GM21390 (cell line): ENCODE measurements around the gene CHIC2.
"Not testable (repeated sequence)": the region's sequence is repeated elsewhere in the genome, so short reads cannot be mapped to it uniquely, and the experiment has no call there.

ENCODE experiments used
- ATAC-seq: cut with Tn5 transposase; IDR thresholded peaks from one replicate; pipeline ENCODE4 v1.9.1; 2021; ENCODE audit not compliant: unreplicated experiment

Gene CHIC2

DNA sequence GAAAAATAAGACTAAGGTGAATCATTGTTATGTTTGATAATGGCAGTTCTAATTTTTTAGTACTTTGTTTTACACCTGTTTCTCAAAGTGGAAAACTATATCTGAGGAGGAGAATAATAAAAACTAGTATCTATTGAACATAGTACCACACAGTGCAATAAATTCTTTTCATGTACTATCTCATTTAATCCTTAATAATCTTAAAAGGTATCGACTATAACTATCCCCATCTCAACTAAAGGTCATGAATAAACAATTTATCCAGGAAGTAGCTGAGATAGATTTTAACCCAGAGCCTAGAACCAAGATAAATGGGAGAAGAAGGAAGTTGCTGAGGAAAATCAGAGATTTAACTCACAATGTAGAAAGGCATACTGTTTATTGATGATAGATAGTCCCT, 2.5 kb downstream of the CHIC2 start:
- ATAC-seq, result no peak

DNA sequence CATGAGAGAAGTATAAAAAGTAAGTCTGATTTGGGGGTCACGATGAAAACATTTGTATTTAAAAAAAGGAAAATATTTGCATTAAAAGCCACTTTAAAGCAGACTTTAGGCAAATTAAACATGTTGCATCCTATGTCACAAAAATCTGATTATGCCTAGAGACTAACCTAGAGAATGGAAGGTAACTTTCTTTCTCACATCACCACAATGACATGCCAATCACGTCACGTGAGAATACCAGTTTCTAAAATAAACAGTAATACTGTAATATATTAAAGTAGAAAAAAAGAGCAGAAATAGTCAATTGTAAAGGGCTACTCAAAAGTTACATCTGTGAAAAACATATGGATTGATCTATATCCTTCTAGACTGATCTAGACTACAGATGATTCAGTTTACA, 3.3 kb downstream of the CHIC2 start:
- ATAC-seq, result no peak

DNA sequence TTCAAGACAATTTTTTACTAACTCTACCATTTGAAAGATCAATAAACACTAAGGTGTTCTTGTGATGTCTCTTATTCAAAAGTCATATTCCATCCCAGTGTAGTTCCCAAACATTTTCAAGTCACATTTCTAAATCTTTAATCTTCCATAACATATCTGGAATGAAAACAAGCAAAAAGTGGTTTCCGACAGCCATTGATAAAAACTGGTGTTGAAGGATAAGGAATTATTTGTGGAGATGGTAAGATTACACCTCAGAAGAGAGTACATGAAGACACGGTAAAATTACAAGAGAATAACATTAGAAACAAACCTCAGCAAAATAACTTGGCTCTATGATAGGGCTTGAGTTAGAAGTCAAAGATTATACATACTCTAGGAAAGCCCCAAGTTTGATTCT, 4.3 kb downstream of the CHIC2 start:
- no peak for ATAC-seq

DNA sequence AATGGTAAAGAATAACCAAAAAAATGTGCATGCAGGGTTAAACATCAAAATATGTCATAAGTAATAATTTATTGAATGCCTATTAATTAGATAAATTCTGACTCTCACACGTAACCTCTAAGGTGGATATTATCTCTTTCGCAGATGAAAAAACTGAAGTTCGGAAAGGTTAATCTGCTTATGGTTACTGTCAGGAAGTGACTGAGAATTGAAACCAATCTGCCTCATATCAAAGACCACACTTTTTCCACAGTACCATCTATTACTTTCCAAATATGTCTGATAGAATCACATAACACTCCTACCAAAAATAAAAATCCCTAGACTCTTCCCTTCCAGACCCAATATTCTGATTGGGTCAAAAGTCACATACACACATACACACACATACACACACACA, 6.2 kb downstream of the CHIC2 start:
- ATAC-seq, result peak; percentile 44

DNA sequence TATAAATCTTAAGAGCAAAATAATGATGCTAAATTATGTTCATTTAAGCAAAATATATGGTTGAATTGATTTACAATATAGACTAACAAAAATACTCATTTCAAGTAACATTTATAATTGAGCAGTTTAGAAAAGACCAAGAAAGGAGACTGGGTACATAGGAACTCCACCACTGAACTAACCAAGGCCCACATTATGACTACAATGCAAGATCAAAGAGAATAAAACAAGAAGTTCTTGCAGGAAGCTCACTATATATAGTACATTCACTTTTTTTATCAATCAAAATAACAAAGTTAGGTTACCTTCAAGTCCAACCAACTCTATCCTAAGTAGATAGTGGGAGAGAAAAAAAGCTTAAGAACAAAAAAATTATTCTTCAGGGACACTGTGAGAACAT, 8.0 kb downstream of the CHIC2 start:
- no peak for ATAC-seq

DNA sequence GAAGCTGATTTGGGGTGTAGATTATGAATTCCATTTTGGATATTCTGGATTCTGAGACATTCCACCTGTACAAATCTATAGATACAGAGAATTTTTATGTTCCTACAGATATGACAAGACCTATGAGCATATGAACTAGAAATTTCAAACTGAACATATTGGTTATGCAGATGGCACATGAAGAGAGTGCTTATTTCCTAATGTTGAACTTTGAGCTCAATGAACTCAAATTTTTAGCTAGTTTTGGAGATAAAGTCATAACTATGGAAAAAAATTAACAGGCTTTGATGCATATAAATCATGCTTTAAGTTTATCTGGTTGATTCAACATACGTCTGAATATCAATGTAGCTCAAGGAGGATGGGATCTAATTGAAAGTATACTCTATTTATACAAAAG, 8.9 kb downstream of the CHIC2 start:
- ATAC-seq, result no peak

DNA sequence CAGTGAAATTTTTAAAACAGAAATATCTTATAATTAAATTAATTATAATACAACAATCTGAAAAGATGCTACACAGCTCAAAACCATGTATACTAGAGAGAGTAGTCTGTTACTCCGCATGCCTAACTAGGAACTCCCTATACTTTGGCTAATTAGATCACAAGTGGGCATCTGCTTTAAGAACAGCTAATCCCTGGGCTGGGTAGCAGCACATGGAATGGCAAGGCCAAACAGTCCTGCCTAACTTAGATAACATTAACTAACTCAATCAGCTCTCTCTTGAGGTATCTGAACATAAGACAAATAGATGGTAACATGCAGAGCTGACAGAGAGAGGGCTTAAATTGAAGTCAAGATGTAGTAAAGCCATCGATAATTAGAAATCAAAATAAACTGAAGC, 9.9 kb downstream of the CHIC2 start:
- no peak for ATAC-seq

DNA sequence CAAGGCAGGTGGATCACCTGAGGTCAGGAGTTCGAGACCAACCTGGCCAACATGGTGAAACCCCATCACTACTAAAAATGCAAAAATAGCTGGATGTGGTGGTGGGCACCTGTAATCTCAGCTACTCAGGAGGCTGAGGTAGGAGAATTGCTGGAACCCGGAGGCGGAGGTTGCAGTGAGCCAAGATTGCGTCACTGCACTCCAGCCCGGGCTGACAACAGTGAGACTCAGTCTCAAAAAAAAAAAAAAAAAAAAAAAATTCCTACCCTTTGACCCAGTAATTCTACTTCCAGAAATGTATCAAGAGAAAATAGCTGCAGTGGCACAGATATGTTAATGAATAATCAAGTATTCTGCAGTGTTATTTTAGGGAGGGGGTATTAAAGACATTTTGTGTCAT, 11.1 kb downstream of the CHIC2 start:
- ATAC-seq, result not testable (repeated sequence)

DNA sequence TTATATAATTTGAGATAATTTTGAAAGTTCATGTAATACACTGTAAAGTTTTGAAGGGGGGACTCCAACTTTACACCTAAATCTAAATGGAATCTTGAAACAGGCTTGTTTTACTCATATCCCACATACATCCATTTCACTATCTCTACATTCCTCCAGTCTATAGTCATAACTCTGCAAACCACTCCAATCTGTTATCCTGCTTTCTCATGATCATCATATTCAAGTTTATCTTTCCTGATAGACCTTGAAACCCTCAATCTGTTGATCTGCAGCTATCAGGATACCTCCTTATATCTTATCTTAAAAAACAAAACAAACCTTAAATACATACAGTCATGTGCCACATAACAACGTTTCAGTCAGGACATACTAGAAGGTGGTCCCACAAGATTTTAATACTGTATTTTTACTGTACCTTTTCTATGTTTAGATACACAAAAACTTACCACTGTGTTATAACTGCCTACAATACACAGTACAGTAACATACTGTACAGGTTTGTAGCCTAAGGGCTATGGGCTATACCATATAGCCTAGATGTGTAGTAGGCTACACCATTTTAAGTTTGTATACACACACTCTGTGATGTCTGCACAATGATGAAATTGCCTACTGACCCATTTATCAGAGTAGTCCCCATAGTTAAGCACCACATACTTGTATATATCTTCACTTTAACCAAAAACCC, 14.0 kb downstream of the CHIC2 start:
- ATAC-seq, result no peak

DNA sequence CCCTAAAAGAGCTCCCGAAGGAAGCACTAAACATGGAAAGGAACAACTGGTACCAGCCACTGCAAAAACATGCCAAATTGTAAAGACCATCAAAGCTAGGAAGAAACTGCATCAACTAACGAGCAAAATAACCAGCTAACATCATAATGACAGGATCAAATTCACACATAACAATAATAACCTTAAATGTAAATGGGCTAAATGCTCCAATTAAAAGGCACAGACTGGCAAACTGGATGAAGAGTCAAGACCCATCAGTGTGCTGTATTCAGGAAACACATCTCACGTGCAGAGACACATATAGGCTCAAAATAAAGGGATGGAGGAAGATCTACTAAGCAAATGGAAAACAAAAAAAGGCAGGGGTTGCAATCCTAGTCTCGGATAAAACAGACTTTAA, 20.8 kb downstream of the CHIC2 start:
- not testable (repeated sequence) for ATAC-seq

DNA sequence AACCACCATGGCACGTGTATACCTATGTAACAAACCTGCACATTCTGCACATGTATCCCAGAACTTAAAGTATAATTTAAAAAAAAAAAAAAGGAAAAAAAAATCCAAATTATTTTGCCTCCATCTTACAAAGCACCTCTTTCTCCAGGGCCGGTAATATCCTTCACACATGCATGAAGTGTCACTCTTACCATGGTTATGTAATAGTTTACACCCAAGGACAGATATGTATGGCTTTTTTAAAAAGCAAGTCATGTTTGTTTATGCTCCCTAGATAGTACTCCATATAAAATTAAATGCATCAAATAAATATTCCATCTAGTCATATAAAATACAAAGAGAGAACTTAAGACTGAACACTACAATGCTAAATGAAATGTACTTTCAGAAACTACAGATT, 22.5 kb downstream of the CHIC2 start:
- ATAC-seq, result no peak

DNA sequence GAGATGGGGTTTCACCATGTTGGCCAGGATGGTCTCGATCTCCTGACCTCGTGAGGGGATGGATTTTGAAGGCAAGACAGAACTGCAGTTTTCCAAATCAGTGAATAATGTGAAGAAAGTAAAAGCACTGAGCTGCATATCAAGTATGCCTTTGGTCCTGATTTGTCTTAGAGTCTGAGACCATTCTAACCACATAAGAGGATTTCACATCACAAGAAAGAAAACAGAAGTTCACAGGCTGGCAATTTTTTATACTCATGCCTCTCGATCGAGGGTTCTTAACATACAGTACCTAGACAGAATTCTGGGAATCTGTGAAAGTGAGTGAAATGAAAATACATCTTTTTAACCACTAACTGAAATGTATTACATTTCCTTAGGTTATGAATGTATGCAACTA, 23.3 kb downstream of the CHIC2 start:
- ATAC-seq, result no peak

DNA sequence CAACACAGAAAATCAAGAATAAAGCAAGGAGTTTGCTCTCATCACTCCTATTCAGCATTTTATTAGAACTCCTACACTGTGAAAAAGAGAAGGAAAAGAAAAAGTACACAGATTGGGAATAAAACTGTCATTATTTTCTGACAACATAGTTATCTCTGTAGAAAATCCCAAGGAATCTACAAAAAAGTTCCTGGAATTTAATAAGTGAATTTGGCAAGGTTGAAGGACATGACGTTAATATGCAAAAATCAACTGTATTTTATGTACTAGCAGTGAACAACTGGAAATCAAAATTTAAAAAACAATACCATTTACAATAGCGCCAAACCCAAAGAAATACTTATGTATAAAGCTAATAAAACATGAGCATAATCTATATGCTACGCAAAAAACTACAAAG, 26.3 kb downstream of the CHIC2 start:
- ATAC-seq, result no peak

DNA sequence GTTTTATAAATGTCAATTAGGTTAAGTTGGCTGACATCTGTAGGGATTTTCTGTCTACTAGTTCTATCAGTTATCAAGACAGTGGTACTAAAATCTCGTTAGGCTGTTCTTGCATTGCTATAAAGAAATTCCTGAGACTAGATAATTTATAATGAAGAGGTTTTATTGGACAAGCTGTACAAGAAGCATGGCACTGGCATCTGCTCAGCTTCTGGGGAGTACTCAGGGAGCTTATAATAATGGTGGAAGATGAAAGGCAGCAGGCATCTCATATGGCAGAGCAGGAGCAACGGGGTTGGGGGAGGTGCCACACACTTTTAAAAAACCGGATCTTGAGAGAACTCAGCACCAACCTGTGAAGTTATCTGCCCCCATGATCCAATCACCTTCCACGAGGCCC, 28.2 kb downstream of the CHIC2 start:
- ATAC-seq, result no peak

DNA sequence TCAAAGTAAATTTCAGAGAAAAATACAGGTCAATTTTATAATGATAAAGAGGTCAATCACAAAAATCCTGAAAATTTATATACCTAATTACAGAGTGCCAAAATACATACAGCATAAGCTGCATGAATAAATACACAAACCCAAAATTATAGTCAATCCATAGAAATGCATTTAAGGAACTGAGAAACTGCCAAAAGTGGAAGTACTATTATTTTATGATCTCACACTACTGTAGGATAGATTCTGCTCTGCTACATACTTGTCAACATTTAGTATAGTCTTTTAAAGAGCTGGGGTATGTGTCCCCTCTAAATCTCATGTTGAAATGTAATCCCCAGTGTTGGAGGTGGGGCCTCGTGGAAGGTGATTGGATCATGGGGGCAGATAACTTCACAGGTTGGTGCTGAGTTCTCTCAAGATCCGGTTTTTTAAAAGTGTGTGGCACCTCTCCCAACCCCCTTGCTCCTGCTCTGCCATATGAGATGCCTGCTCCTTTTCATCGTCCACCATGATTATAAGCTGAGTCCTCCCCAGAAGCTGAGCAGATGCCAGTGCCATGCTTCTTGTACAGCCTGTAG, 31.8 kb downstream of the CHIC2 start:
- ATAC-seq, result no peak

DNA sequence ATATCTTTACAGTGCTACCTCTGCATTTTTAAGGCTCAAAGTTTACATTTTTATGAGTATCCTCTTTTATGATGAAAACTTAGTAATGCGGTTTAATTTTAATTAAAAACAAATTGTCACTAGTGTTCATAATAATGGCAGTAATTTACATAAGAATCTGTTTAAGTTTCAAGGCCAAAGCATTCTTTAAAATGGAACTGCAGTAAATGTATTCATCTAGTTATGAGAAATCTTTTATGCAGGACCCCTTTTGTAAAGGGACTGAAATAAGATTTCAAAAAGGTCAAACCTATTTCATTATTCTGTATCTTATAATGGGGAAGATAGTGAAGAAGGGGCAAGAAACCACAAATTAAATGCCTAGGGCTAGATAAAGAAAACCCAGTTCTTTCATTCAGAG, 37.1 kb downstream of the CHIC2 start:
- ATAC-seq, result no peak

DNA sequence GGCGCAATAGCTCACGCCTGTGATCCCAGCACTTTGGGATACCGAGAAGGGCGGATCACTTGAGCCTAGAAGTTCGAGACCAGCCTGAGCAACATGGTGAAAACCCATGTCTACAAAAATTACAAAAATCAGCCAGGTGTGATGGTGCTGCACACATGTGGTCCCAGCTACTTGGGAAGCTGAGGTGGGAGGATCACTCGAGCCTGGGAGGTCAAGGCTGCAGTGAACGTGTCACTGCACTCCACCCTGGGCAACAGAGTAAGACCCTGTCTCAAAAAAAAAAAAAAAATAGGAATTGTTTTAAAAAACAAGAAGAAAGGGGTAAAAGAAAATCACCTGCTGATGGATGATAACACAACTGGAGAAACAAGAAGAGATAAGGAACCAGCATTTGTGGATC, 38.8 kb downstream of the CHIC2 start:
- no peak for ATAC-seq

DNA sequence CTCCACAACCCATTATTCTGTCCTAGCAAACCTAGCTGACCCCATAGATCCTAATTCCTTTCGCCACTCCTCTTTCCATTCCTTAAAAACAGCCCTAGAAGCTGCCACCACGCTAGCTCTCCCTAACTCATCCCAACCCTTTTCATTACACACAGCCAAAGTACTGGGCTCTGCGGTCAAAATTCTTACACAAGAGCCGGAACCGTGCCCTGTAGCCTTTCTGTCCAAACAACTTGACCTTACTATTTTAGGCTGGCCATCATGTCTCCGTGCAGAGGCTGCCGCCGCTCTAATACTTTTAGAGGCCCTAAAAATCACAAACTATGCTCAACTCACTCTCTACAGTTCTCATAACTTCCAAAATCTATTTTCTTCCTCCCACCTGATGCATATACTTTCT, 41.4 kb downstream of the CHIC2 start:
- ATAC-seq, result not testable (repeated sequence)

DNA sequence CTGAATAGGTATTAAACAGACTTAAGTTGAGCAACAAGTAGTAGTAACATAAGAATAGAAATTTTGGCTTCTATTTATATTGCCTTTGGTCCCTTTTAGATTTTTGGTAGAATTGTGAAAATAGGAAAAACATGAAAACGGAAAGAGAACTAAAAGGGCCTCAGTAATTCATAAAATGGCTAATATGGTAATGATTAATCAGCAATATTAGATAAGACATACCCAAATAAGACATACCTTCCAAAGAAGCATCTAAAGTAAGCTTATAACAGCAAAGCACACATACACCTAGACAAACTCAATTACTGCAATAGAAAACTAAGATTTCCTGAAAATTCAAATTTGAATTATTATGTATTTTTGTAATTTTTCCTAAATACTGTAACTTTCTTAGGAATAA, 46.4 kb downstream of the CHIC2 start:
- ATAC-seq, result no peak

DNA sequence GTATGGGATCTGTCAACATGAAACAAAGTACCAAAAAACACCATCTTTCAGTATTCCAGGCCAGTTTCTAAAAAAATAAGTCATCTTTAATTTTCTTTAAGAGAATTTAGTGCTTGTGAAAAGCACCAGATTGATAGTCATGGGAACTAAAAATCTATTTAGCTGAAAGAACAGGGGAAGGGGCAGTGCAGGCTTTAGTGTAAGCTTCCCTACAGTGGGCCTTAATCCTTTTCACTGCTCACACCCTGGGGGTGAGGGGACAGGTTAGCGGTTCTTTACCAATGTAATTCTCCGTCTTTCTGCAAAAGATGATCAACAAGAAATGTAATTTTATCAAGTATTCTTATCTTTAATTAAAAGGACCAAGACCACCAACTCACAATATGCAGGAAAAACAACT, 47.1 kb downstream of the CHIC2 start:
- no peak for ATAC-seq

DNA sequence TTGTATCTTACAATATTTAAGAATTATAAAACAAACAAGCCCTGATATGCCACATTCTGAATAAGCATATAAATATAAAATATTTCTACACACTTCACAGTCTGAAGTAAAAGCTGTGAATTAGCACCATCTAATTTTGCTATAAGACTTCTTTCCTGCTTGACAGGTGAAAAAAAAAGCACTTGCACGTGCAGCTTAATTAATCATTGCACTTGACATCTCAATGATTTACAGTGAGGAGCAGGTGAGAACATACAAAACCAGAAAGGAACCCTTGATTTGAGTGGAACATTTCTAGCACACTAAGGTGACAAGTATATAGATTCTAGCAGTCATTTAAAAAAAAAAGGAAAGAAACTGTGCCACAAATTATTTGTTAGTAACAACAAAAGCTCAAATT, 47.9 kb downstream of the CHIC2 start:
- ATAC-seq, result no peak

DNA sequence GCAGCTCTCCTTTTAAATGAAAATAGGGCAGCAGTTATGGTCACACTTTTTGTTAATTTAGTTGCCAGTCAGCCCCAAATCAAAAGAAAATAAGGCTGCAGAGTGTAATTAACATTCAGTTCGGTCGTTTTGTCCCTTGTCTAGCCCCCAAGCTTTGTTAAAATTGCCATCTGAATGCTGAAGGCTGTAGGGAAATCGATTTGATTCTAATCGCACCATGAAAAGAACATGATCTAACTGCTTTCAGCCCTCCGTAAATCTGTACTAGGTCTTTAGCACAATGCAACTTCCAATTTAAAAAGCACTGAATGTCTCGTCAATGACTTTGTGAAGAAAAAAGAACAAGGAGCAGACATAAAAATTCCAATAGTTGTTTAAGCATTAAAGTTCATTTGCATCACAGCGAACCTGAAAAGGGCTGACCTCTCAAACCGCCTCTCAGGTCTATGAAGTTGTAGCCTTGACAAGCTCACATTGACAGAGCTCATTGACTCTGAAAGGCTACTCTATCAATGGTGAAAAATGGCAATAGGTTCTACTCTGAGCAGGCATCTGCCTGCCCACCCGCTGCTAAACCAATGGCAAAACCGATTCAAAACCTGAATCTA, 48.9 kb downstream of the CHIC2 start:
- ATAC-seq, result no peak

DNA sequence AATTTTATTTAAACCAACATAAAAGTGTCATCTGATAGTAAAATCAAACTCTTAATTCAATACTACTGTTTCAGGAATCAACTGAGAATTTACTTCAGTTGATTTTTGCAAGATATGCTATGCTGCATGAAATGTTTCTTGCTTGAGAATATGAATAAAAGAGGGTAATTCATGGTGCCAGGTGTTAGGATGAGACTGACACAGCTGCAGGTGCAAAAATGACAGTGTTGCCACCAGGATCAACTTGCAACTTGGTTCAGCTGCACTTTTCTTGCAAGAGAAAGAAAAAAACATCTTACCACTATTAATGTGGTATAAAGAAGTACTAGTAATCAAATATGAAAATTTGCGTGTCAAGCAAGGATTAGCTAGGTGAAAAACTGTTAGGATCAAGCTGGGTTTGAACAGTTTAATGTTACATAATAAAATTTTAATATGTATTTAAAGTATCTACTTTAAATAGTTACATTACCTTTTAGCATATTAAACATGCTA, 49.7 kb downstream of the CHIC2 start:
- no peak for ATAC-seq
